ENCODE data around the gene IGLON5.

The IGLON5 gene

GRCh38 chr19:51311351-51312257, at the start of gene IGLON5:
IGLON5 (plus strand) TSS chr19:51311644; CDS start chr19:51311848, 204 bp downstream.
- no peak within 1 kb of the TSS for H3K4me3 ChIP-seq (ENCODE audit: low read depth, low read length)
- no peak for DNase-seq (ENCODE audit: low read depth)
- TF ChIP-seq CTCF (IDR thresholded peaks at IDR 0.05; ENCODE audit: low read depth, low read length, missing control alignments), result no peak

DNA sequence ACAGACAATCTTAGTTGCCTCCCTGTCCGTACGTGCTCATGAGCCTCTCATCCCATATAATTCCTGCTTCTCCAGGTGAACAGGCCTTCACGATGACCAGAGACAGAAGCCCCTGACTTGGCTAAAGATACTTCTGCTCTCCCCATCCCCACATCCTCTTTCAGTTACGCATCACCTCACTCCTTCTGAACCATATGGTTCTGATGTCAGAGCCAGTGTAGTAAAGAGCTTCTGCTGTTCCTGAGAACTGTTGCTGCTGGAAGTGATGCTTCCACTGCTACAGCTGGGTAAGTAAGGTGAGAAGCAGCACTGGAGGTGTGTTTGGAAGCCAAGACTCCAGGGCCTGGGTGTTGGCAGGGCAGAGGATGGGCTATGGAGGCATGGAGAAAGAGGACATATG, 47.6 kb upstream of the IGLON5 start:
- TF ChIP-seq CTCF (IDR thresholded peaks at IDR 0.05; ENCODE audit: low read depth, low read length, missing control alignments), result no peak
- no peak for DNase-seq (ENCODE audit: low read depth)

GRCh38 chr19:51271067-51271466, 40.4 kb upstream of the IGLON5 start:
- DNase-seq (ENCODE audit: low read depth), result no peak
- TF ChIP-seq CTCF (IDR thresholded peaks at IDR 0.05; ENCODE audit: low read depth, low read length, missing control alignments), result no peak
- H3K4me3 ChIP-seq (ENCODE audit: low read depth, low read length), result no peak overlapping the region

More for the DNA sequence above, 47.6 kb upstream of the IGLON5 start:
- no peak overlapping the region for H3K4me3 ChIP-seq (ENCODE audit: low read depth, low read length)

- TF ChIP-seq CTCF (IDR thresholded peaks at IDR 0.05; ENCODE audit: low read depth, low read length, missing control alignments), result no peak
- H3K4me3 ChIP-seq (ENCODE audit: low read depth, low read length), result no peak overlapping the region
- DNase-seq (ENCODE audit: low read depth), result no peak
Observed at GRCh38 chr19:51272183-51272810, 39.1 kb upstream of the IGLON5 start.

DNA sequence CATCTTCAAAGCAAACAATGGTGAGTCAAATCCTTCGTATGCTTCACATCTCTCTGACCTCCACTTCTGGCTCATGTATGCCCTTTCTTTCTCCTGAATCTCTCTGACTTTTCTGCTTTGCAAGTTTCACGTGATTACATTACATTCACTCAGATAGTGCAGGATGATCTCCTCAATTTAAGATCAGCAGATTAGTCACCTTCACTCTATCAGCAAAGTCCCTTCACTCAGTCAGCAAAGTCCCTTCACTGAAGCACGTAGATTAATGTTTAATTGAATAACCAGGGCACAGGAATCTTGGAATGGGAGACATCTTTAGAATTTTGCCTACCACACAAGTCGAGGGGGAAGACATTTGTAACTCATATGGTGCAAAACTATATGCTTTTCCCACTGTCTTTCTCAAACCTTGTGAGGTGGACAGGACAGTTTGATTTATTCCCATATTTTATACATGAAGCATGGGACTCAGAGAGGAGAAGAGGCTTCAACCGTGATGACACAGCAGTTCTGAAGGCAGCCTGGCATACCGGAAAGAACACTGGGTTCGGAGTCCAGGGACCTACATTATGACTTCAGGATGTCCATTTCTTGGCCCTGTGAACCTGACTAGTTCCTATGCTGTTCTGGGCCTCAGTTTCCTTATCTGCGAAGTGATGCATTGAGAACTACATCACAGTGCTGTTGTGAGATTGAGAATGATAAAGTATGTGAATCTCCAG, 37.2 kb upstream of the IGLON5 start:
- no peak for DNase-seq (ENCODE audit: low read depth)
- H3K4me3 ChIP-seq (ENCODE audit: low read depth, low read length), result no peak overlapping the region
- no peak for TF ChIP-seq CTCF (IDR thresholded peaks at IDR 0.05; ENCODE audit: low read depth, low read length, missing control alignments)

GRCh38 chr19:51277112-51277511, 34.3 kb upstream of the IGLON5 start:
- H3K4me3 ChIP-seq (ENCODE audit: low read depth, low read length), result no peak overlapping the region
- DNase-seq (ENCODE audit: low read depth), result no peak
- no peak for TF ChIP-seq CTCF (IDR thresholded peaks at IDR 0.05; ENCODE audit: low read depth, low read length, missing control alignments)
